ENCODE measurements around the gene VAV3.
"Not testable (repeated sequence)": the region's sequence is repeated elsewhere in the genome, so short reads cannot be mapped to it uniquely, and the experiment has no call there.

VAV3 gene

DNA sequence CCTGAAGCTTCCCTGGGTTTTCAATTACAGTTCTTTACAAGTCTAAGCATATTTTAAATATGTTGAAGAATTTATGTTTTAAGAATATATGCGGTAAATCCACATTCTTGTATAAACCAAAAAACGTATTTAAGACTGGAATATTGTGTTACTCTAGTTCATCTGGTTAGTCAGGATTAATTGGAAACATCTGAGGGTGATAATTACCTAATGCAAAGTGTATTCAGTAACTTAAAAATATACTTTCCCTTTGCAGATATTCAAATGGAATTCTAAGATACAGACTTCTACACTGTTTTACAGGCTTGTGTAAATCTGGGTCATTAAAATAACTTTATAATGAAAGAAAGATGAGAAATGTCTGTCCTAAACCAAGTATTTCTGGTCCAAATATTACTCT, 302.0 kb downstream of the VAV3 start:
- Mint-ChIP-seq H3K9me3 (no peaks in the 10 kb centered on the region), H3K27ac (no peak overlapping the region), H3K27me3 (ENCODE audit: low read depth, poor library complexity) (no peaks in the 10 kb centered on the region), H3K36me3 (ENCODE audit: low read depth) (no peaks in the 10 kb centered on the region), H3K4me3 (no peak overlapping the region), H3K4me1 (no peaks in the 10 kb centered on the region)
- TF ChIP-seq, protein P1, sequence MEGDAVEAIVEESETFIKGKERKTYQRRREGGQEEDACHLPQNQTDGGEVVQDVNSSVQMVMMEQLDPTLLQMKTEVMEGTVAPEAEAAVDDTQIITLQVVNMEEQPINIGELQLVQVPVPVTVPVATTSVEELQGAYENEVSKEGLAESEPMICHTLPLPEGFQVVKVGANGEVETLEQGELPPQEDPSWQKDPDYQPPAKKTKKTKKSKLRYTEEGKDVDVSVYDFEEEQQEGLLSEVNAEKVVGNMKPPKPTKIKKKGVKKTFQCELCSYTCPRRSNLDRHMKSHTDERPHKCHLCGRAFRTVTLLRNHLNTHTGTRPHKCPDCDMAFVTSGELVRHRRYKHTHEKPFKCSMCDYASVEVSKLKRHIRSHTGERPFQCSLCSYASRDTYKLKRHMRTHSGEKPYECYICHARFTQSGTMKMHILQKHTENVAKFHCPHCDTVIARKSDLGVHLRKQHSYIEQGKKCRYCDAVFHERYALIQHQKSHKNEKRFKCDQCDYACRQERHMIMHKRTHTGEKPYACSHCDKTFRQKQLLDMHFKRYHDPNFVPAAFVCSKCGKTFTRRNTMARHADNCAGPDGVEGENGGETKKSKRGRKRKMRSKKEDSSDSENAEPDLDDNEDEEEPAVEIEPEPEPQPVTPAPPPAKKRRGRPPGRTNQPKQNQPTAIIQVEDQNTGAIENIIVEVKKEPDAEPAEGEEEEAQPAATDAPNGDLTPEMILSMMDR (IDR thresholded peaks at IDR 0.05), result no peak
- no peak for DNase-seq

DNA sequence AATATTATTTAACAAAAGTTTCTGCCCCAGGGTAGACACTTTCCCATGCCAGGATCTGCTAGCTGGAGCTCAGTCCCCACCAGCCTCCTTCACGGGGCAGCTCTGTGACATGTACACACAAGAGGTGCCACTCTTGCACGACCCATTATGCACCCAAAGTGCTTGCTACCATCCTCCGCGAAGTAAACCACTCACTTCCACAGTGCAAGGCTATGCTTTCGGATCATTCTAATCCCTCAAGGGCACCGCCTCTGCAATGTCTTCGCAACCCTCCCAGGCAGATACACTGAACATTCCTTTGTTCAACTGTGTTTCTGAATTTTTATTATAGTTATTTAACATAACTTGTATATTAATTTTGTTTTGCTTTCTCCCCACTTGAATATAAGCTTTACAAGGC, 303.8 kb downstream of the VAV3 start:
- Mint-ChIP-seq H3K27ac (no peak overlapping the region), H3K4me1 (no peaks in the 10 kb centered on the region), H3K36me3 (ENCODE audit: low read depth) (no peaks in the 10 kb centered on the region), H3K27me3 (ENCODE audit: low read depth, poor library complexity) (no peaks in the 10 kb centered on the region), H3K9me3 (no peaks in the 10 kb centered on the region), H3K4me3 (no peak overlapping the region)
- TF ChIP-seq, protein P1 (IDR thresholded peaks at IDR 0.05), result no peak
- DNase-seq, result no peak

DNA sequence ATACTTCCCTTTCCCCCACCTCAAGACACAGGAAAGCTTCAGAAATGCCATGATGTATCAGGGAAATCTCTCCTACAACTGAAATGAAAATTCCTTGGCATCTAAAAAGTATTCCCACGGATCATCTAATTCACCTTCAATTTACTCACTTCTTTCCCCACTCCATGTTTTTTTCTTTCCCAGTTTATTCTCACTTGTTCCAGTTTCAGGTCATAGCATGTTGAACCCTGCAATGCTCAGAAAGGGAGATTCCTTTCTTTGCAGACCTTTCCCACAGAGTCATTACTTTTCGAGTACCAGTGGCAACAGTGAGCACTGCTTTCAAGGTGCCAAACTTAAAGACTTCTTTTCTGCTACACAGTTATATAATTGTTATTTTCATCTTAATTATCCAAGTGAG, 305.0 kb downstream of the VAV3 start:
- H3K4me1 Mint-ChIP-seq, result no peaks in the 10 kb centered on the region
- no peaks in the 10 kb centered on the region for H3K27me3 Mint-ChIP-seq (ENCODE audit: low read depth, poor library complexity)
- H3K9me3 Mint-ChIP-seq, result no peaks in the 10 kb centered on the region
- DNase-seq, result no peak
- no peak overlapping the region for H3K27ac Mint-ChIP-seq
- no peak overlapping the region for H3K4me3 Mint-ChIP-seq
- TF ChIP-seq, protein P1 (IDR thresholded peaks at IDR 0.05), result no peak
- no peaks in the 10 kb centered on the region for H3K36me3 Mint-ChIP-seq (ENCODE audit: low read depth)

DNA sequence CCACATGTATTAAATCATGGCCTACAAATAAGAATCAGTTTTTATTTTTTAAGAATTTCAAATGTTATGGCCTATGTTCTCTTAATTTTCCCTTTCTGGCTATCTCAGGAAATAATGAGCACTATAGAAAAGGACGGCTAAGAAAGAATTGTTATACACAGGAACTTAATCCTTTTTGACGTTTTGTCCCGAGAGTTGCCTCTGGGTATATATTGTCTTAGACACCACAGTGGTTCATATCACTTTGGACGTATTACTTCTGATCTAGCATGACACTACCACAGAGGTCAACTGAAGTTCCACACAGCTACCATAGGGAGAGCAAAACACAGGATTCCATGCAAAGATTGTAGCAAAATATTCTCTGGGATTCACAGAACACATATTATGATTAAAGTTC, 307.6 kb downstream of the VAV3 start:
- Mint-ChIP-seq H3K27ac (no peak overlapping the region), H3K36me3 (ENCODE audit: low read depth) (no peaks in the 10 kb centered on the region), H3K9me3 (no peaks in the 10 kb centered on the region), H3K27me3 (ENCODE audit: low read depth, poor library complexity) (no peaks in the 10 kb centered on the region), H3K4me3 (no peak overlapping the region), H3K4me1 (no peaks in the 10 kb centered on the region)
- TF ChIP-seq, protein P1 (IDR thresholded peaks at IDR 0.05), result no peak
- DNase-seq, result no peak

DNA sequence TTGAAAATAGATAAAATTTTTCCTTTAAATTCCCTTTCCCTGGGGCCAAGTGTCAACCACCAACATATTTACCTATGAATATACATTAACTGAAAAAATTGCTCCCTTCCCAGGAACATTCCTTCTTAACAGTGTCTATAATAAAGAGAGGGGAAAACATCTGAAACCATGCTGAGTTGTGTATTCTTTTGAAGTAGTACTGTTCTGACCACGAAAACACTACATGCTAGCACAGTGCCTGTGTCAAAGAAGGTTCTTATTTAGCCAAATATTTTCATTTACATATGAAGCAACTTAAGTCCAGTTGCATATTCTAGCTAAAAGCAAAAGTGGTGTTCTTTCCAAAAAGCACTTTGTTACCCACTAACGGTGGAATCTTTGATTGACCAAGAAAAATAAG, 311.2 kb downstream of the VAV3 start:
- DNase-seq, result no peak
- Mint-ChIP-seq H3K4me1 (peaks cover 14% of the 10 kb centered on the region), H3K36me3 (ENCODE audit: low read depth) (no peaks in the 10 kb centered on the region), H3K27ac (no peak overlapping the region), H3K4me3 (no peak overlapping the region), H3K27me3 (ENCODE audit: low read depth, poor library complexity) (peaks cover 7% of the 10 kb centered on the region), H3K9me3 (no peaks in the 10 kb centered on the region)
- TF ChIP-seq, protein P1 (IDR thresholded peaks at IDR 0.05), result no peak

DNA sequence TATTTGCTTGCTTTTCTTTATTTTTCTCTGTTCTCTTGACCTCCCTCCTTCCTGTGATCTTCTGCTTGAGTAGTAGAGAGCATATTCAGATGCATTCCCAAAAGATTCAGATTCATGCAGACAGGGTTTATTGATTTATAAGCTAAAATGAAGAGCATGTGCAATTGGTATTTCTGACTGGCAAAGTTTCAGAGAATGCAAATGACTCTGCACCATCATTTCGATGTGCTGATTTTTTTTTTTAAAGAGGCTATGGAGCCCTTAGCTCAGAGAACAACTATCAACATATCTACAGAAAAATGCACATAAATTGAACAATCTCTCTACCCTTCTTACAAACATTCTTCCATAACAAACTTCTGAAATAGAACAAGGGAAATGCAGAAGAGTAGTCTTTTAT, 312.0 kb downstream of the VAV3 start:
- no peak for DNase-seq
- Mint-ChIP-seq H3K27me3 (ENCODE audit: low read depth, poor library complexity) (peaks cover 7% of the 10 kb centered on the region), H3K4me1 (peaks cover 16% of the 10 kb centered on the region), H3K27ac (no peak overlapping the region), H3K9me3 (no peaks in the 10 kb centered on the region), H3K4me3 (no peak overlapping the region), H3K36me3 (ENCODE audit: low read depth) (no peaks in the 10 kb centered on the region)
- TF ChIP-seq, protein P1 (IDR thresholded peaks at IDR 0.05), result no peak

DNA sequence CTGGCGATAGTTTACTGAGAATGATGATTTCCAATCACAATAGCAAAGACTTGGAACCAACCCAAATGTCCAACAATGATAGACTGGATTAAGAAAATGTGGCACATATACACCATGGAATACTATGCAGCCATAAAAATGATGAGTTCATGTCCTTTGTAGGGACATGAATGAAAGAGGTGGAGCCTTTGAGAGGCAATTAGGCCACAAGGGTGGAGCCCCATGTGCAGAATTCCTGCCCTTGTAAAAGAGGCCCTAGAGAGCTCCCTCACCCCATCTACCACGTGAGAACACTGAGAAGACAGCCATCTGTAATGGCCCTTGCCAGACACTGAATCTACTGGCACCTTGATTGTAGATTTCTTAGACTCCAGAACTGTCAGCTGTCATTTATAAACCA, 314.2 kb downstream of the VAV3 start:
- peaks cover 16% of the 10 kb centered on the region for H3K4me1 Mint-ChIP-seq
- H3K36me3 Mint-ChIP-seq (ENCODE audit: low read depth); H3K4me3 Mint-ChIP-seq; DNase-seq; H3K9me3 Mint-ChIP-seq; H3K27me3 Mint-ChIP-seq (ENCODE audit: low read depth, poor library complexity); H3K27ac Mint-ChIP-seq: not testable (repeated sequence)
